Measurements from ENCODE around the gene TRIM40. TPM values are rescaled to one million over a fixed set of nuclear protein-coding genes. Genes with fewer than 3 reads are reported as not detected.

Gene TRIM40
- total and polyA plus RNA-seq, 3 experiments from 2014 or later = not detected

- no peak overlapping the region for H3K27ac Mint-ChIP-seq
- peak in 1 of 5 donors; percentile 9 for DNase-seq
- Histone ChIP-seq H3K4me1 (ENCODE audit: insufficient read depth, low read length) (peaks cover 4% of the 10 kb centered on the region), H3K27ac (ENCODE audit: low read depth, low read length) (no peak overlapping the region), H3K36me3 (ENCODE audit: insufficient read depth, low read length) (no peaks in the 10 kb centered on the region), H3K4me3 (ENCODE audit: low read length) (no peak overlapping the region), H3K27me3 (ENCODE audit: insufficient read depth, low read length, poor library complexity, severe bottlenecking) (peaks cover 16% of the 10 kb centered on the region), H3K9me3 (ENCODE audit: low read length) (no peaks in the 10 kb centered on the region)
- H3K4me1 Mint-ChIP-seq = peaks cover 5 to 17% (median 15%) of the 10 kb centered on the region in 3 donors
- H3K36me3 Mint-ChIP-seq = no peaks in the 10 kb centered on the region
- no peaks in the 10 kb centered on the region for H3K9me3 Mint-ChIP-seq
- no peak overlapping the region for H3K4me3 Mint-ChIP-seq
- CTCF ChIA-PET = interaction anchor here (1.4 kb wide), 1 partner anchor 36 kb away, joined by 5 read pairs; no protein-coding TSS in a partner anchor
- POLR2A ChIA-PET = no interaction called here
- H3K27me3 Mint-ChIP-seq = peaks cover 22 to 67% of the 10 kb centered on the region in 2 donors
Observed at GRCh38 chr6:30167101-30167500, 31.2 kb downstream of the TRIM40 start.

GRCh38 chr6:30168741-30169140 is 32.8 kb downstream of the TRIM40 start:
- Histone ChIP-seq H3K36me3 (ENCODE audit: insufficient read depth, low read length) (no peaks in the 10 kb centered on the region), H3K27me3 (ENCODE audit: insufficient read depth, low read length, poor library complexity, severe bottlenecking) (peaks cover 25% of the 10 kb centered on the region), H3K4me3 (ENCODE audit: low read length) (no peak overlapping the region), H3K4me1 (ENCODE audit: insufficient read depth, low read length) (no peaks in the 10 kb centered on the region), H3K27ac (ENCODE audit: low read depth, low read length) (no peak overlapping the region), H3K9me3 (ENCODE audit: low read length) (no peaks in the 10 kb centered on the region)
- ChIA-PET CTCF (interaction anchor here (1.0 to 1.4 kb wide), 2 partner anchors 18 to 37 kb away, joined by 3 to 5 read pairs; no protein-coding TSS in a partner anchor), POLR2A (no interaction called here)
- Mint-ChIP-seq H3K27me3 (peaks cover 32 to 70% of the 10 kb centered on the region in 2 donors), H3K36me3 (no peaks in the 10 kb centered on the region), H3K9me3 (no peaks in the 10 kb centered on the region), H3K4me1 (peaks cover 2 to 8% (median 5%) of the 10 kb centered on the region in 3 donors), H3K4me3 (no peak overlapping the region), H3K27ac (peak overlapping the region in 1 of 8 donors; percentile 7)
- DNase-seq = no peak

- Histone ChIP-seq H3K27me3 (ENCODE audit: insufficient read depth, low read length, poor library complexity, severe bottlenecking) (peaks cover 25% of the 10 kb centered on the region), H3K4me3 (ENCODE audit: low read length) (no peak overlapping the region), H3K9me3 (ENCODE audit: low read length) (no peaks in the 10 kb centered on the region), H3K36me3 (ENCODE audit: insufficient read depth, low read length) (no peaks in the 10 kb centered on the region), H3K27ac (ENCODE audit: low read depth, low read length) (no peak overlapping the region), H3K4me1 (ENCODE audit: insufficient read depth, low read length) (no peaks in the 10 kb centered on the region)
- CTCF ChIA-PET = interaction anchor here (0.9 kb wide), 1 partner anchor 37 kb away, joined by 3 read pairs; no protein-coding TSS in a partner anchor
- POLR2A ChIA-PET = no interaction called here
- H3K36me3 Mint-ChIP-seq = no peaks in the 10 kb centered on the region
- H3K4me3 Mint-ChIP-seq = no peak overlapping the region
- DNase-seq = peak in 2 of 5 donors; percentile 6 to 26
- no peaks in the 10 kb centered on the region for H3K9me3 Mint-ChIP-seq
- H3K4me1 Mint-ChIP-seq = peaks cover 2 to 8% (median 5%) of the 10 kb centered on the region in 3 donors
- no peak overlapping the region for H3K27ac Mint-ChIP-seq
- peaks cover 39 to 70% of the 10 kb centered on the region in 2 donors for H3K27me3 Mint-ChIP-seq
Observed at GRCh38 chr6:30169658-30170614, 34.0 kb downstream of the TRIM40 start.

- Mint-ChIP-seq H3K27me3 (peaks cover 36 to 79% of the 10 kb centered on the region in 2 donors), H3K4me1 (peaks cover 2 to 8% (median 4%) of the 10 kb centered on the region in 3 donors), H3K9me3 (no peaks in the 10 kb centered on the region), H3K27ac (peak overlapping the region in 1 of 8 donors; percentile 31), H3K4me3 (peak overlapping the region in 3 of 7 donors; percentile 43 to 63 (median 49)), H3K36me3 (no peaks in the 10 kb centered on the region)
- POLR2A ChIA-PET = no interaction called here
- Histone ChIP-seq H3K4me3 (ENCODE audit: low read length) (no peak overlapping the region), H3K36me3 (ENCODE audit: insufficient read depth, low read length) (no peaks in the 10 kb centered on the region), H3K27me3 (ENCODE audit: insufficient read depth, low read length, poor library complexity, severe bottlenecking) (peaks cover 25% of the 10 kb centered on the region), H3K4me1 (ENCODE audit: insufficient read depth, low read length) (no peaks in the 10 kb centered on the region), H3K9me3 (ENCODE audit: low read length) (no peaks in the 10 kb centered on the region), H3K27ac (ENCODE audit: low read depth, low read length) (no peak overlapping the region)
- DNase-seq = peak in 2 of 5 donors; percentile 6 to 11
- CTCF ChIA-PET = interaction anchor here (1.1 kb wide), 1 partner anchor 68 kb away, joined by 3 read pairs; no protein-coding TSS in a partner anchor
Observed at GRCh38 chr6:30171677-30172471, 35.9 kb downstream of the TRIM40 start.

- H3K27ac ChIP-seq (ENCODE audit: low read depth, low read length) = no peak overlapping the region
- no peaks in the 10 kb centered on the region for H3K4me1 ChIP-seq (ENCODE audit: insufficient read depth, low read length)
- POLR2A ChIA-PET = no interaction called here
- Mint-ChIP-seq H3K27me3 (peaks cover 36 to 85% of the 10 kb centered on the region in 2 donors), H3K4me3 (peak overlapping the region in 2 of 7 donors; percentile 25 to 27), H3K36me3 (no peaks in the 10 kb centered on the region), H3K27ac (peak overlapping the region in 1 of 8 donors; percentile 46), H3K9me3 (no peaks in the 10 kb centered on the region), H3K4me1 (peaks cover 0 to 8% (median 2%) of the 10 kb centered on the region in 3 donors)
- H3K4me3 ChIP-seq (ENCODE audit: low read length) = no peak overlapping the region
- H3K36me3 ChIP-seq (ENCODE audit: insufficient read depth, low read length) = no peaks in the 10 kb centered on the region
- CTCF ChIA-PET = no interaction called here
- peaks cover 25% of the 10 kb centered on the region for H3K27me3 ChIP-seq (ENCODE audit: insufficient read depth, low read length, poor library complexity, severe bottlenecking)
- DNase-seq = no peak
- no peaks in the 10 kb centered on the region for H3K9me3 ChIP-seq (ENCODE audit: low read length)
Observed at GRCh38 chr6:30172681-30173080, 36.7 kb downstream of the TRIM40 start.

GRCh38 chr6:30175765-30176164 is 39.8 kb downstream of the TRIM40 start:
- H3K4me3 Mint-ChIP-seq = no peak overlapping the region
- no peaks in the 10 kb centered on the region for H3K4me1 ChIP-seq (ENCODE audit: insufficient read depth, low read length)
- peaks cover 9 to 15% (median 13%) of the 10 kb centered on the region in 5 donors for H3K9me3 Mint-ChIP-seq
- no peak overlapping the region for H3K27ac ChIP-seq (ENCODE audit: low read depth, low read length)
- H3K27ac Mint-ChIP-seq = peak overlapping the region in 1 of 8 donors; percentile 52
- H3K27me3 ChIP-seq (ENCODE audit: insufficient read depth, low read length, poor library complexity, severe bottlenecking) = peaks cover 25% of the 10 kb centered on the region
- peaks cover 0 to 10% (median 0%) of the 10 kb centered on the region in 3 donors for H3K36me3 Mint-ChIP-seq
- ChIA-PET CTCF (no interaction called here), POLR2A (no interaction called here)
- DNase-seq = no peak
- H3K4me1 Mint-ChIP-seq = peaks cover 0 to 8% (median 2%) of the 10 kb centered on the region in 3 donors
- no peak overlapping the region for H3K4me3 ChIP-seq (ENCODE audit: low read length)
- no peaks in the 10 kb centered on the region for H3K9me3 ChIP-seq (ENCODE audit: low read length)
- no peaks in the 10 kb centered on the region for H3K36me3 ChIP-seq (ENCODE audit: insufficient read depth, low read length)
- peaks cover 39 to 80% of the 10 kb centered on the region in 2 donors for H3K27me3 Mint-ChIP-seq

- CTCF ChIA-PET = no interaction called here
Observed at GRCh38 chr6:30178837-30179236, 42.9 kb downstream of the TRIM40 start.

More at GRCh38 chr6:30178837-30179236, 42.9 kb downstream of the TRIM40 start:
- Mint-ChIP-seq H3K27me3 (peaks cover 20 to 62% of the 10 kb centered on the region in 2 donors), H3K36me3 (peaks cover 0 to 10% (median 1%) of the 10 kb centered on the region in 3 donors), H3K27ac (no peak overlapping the region), H3K9me3 (peaks cover 11 to 19% (median 17%) of the 10 kb centered on the region in 5 donors), H3K4me3 (no peak overlapping the region), H3K4me1 (no peaks in the 10 kb centered on the region)
- no peak overlapping the region for H3K27ac ChIP-seq (ENCODE audit: low read depth, low read length)
- no peaks in the 10 kb centered on the region for H3K9me3 ChIP-seq (ENCODE audit: low read length)
- H3K4me1 ChIP-seq (ENCODE audit: insufficient read depth, low read length) = no peaks in the 10 kb centered on the region
- H3K36me3 ChIP-seq (ENCODE audit: insufficient read depth, low read length) = no peaks in the 10 kb centered on the region
- H3K4me3 ChIP-seq (ENCODE audit: low read length) = no peak overlapping the region
- POLR2A ChIA-PET = no interaction called here
- no peak for DNase-seq
- peaks cover 7% of the 10 kb centered on the region for H3K27me3 ChIP-seq (ENCODE audit: insufficient read depth, low read length, poor library complexity, severe bottlenecking)

All from CD8-positive, alpha-beta memory T cell (primary cell).